Stimulated activated naive CD8-positive, alpha-beta T cell treated with anti-CD3 and anti-CD28 coated beads, Interleukin-15, Interleukin-2, amounts not matched to agents 100 U/mL and 50 U/mL, for 24 hours (primary cell): Measurements from ENCODE around the gene KMT5B.
"Not testable (repeated sequence)": the region's sequence is repeated elsewhere in the genome, so short reads cannot be mapped to it uniquely, and the experiment has no call there.

Experiments
- ATAC-seq: fragments of 150-1000 bp; cut with Tn5 transposase; one replicate; pipeline ENCODE4 v1.10.0; 2021
- DNase-seq: peaks from one replicate; pipeline ENCODE4 v3.0.0; 2021

KMT5B gene

GRCh38 chr11:68213135-68213515, at the start of gene KMT5B:
Gene KMT5B (minus strand): TSS chr11:68213296. CDS start chr11:68190076, 23,220 bp downstream.
- ATAC-seq (peak; percentile 0), DNase-seq (peak; percentile 72)

- ATAC-seq (no peak), DNase-seq (no peak)
These were observed 49.4 kb upstream of the KMT5B start for GRCh38 chr11:68262544-68262827.

DNA sequence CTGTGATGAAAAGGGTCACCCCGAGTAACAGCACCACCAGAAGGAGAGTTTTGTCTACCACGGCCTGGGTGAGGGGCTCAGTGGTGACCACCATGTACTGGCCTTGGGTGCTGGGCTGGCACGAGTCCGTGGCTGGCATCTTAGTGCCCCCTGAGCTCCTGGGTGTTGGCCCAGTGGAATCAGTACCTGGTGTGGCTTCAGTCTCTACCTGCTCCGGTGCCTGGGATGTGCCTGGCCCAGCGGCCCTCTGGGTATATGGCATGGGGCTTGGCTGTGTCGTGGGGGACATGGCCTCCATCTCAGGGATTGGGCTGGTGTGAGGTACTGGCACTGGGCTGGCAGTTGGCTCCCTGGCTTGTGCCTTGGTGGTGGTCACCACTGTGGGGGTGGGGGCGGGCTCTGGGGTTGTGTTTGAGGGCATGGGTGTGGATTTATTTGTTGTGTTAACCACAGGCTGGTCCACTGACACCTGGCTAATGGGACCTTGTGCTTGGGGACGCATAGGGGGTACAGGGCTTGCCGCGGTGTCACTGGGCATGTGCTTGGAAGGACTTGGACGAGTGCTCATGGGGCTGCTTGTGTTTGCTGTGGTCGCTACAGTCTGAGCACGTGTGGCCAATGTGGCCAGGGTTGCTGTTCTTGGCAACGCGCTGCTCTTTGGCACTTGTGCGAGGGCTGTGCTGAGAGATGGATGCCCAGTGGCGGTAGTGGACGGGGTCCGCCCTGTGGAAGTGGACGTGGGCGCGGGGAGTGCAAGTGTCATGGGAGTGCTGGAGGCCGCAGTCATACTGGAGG, 48.9 kb upstream of the KMT5B start:
- DNase-seq (no peak), ATAC-seq (no peak)

- DNase-seq (no peak), ATAC-seq (no peak)
These were observed 47.9 kb upstream of the KMT5B start for GRCh38 chr11:68261006-68261405.

DNA sequence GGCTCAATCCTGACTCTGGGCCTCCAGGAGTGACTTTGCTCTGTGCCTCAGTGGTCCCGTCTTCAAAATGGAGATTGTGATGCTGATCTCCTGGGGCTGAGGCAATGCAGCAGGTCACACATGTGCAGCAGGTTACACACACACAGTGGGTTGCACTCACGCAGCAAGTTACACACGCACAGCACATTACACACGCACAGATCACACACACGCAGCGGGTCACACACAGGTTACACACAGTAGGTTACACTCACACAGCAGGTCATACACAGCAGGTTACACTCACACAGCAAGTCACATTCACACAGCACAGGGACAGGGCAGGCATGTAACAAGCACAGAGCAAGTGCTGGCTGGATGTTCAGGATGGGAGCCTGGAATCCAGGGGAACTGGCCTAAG, 47.4 kb upstream of the KMT5B start:
- ATAC-seq, result no peak

GRCh38 chr11:68259122-68259959, 46.2 kb upstream of the KMT5B start:
- DNase-seq (no peak), ATAC-seq (no peak)

More for the DNA sequence above, 47.4 kb upstream of the KMT5B start:
- no peak for DNase-seq

- DNase-seq (no peak), ATAC-seq (no peak)
These were observed 45.3 kb upstream of the KMT5B start for GRCh38 chr11:68258363-68258765.

- DNase-seq, result peak; percentile 97
- ATAC-seq, result peak; percentile 82
These were observed 44.6 kb upstream of the KMT5B start for GRCh38 chr11:68257477-68258362.

GRCh38 chr11:68256331-68256741, 43.2 kb upstream of the KMT5B start:
- DNase-seq, result no peak
- no peak for ATAC-seq

GRCh38 chr11:68255526-68255925, 42.4 kb upstream of the KMT5B start:
- DNase-seq (no peak), ATAC-seq (no peak)

- ATAC-seq, result no peak
- DNase-seq, result no peak
These were observed 41.3 kb upstream of the KMT5B start for GRCh38 chr11:68254421-68254820.

GRCh38 chr11:68251765-68252164, 38.7 kb upstream of the KMT5B start:
- DNase-seq, result no peak
- no peak for ATAC-seq

- not testable (repeated sequence) for ATAC-seq, DNase-seq
These were observed 31.8 kb upstream of the KMT5B start for GRCh38 chr11:68244912-68245311.

- not testable (repeated sequence) for DNase-seq, ATAC-seq
These were observed 30.8 kb upstream of the KMT5B start for GRCh38 chr11:68243847-68244246.

- no peak for DNase-seq
- ATAC-seq, result no peak
These were observed 29.5 kb upstream of the KMT5B start for GRCh38 chr11:68242616-68243015.

- ATAC-seq (no peak), DNase-seq (no peak)
These were observed 18.5 kb upstream of the KMT5B start for GRCh38 chr11:68231621-68232020.

DNA sequence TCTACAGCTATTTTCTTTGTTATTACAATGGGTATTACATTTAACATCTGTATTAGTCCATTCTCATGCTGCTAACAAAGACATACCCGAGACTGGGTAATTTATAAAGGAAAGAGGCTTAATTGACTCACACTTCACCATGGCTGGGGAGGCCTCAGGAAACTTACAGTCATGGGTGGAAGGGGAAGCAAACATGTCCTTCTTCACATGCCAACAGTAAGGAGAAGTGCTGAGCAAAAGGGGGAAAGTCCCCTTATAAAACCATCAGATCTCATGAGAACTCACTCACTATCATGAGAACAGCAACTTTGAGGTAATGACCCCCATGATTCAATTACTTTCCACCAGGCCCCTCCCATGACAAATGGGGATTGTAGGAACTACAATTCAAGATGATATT, 16.5 kb upstream of the KMT5B start:
- no peak for ATAC-seq
- DNase-seq, result no peak

- ATAC-seq (no peak), DNase-seq (no peak)
These were observed 13.3 kb upstream of the KMT5B start for GRCh38 chr11:68226421-68226820.

DNA sequence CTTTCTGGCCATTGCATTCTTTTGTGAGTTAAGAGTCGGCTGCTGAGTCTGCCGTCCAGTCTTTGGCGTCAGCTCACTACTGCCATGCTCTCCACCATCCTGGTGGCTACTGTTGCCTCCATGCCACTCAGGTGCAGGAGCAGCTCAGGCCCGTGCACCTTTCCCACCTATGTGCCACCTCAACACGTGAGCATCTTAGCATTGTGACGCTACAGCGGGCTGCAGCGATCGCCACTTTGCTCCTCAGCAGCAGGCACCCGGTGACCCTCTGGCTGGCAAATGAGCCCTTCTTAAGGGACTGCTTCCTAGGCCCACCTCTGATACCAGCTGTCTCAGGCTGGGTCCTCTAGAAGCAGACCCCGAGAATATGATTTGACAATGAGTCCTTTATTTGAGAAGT, 11.5 kb upstream of the KMT5B start:
- DNase-seq (no peak), ATAC-seq (no peak)

- ATAC-seq (no peak), DNase-seq (no peak)
These were observed 10.2 kb upstream of the KMT5B start for GRCh38 chr11:68223275-68223674.

DNA sequence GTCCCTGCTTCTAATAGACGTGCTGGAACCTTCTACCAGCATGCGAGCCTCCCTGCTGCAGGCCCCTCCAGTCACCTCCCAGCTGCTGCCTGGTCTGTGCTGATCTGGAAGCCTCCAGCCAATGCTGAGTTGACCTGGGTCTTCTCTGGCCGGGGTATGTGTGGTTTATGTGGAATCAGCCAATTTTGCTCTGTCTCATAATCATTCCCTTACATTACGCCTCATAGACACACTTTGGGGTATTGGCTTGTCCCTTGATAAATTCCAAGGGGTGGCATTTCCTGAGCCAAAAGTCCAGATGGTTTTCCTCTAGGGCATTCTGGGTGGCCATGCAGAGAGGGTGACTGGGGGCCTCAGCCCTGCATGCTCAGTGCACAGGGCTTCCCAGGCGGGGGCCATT, 8.3 kb upstream of the KMT5B start:
- ATAC-seq, result peak; percentile 20

GRCh38 chr11:68216171-68216938, 3.3 kb upstream of the KMT5B start:
- no peak for ATAC-seq

More for the DNA sequence above, 8.3 kb upstream of the KMT5B start:
- no peak for DNase-seq

More at GRCh38 chr11:68216171-68216938, 3.3 kb upstream of the KMT5B start:
- DNase-seq, result no peak
